AG10803 (cell line): ENCODE results near the gene PPM1M.
A peak's percentile ranks its signal among the peaks of the same experiment; 100 is the strongest.

Experiments used
- DNase-seq: peaks from one replicate; pipeline ENCODE4 v3.0.0; 2010; ENCODE audit warnings: low read depth
- H3K4me3 ChIP-seq: 2 replicates; pipeline ENCODE4 v1.5.1; 2011; ENCODE audit warnings: mild to moderate bottlenecking, low read length, control low read depth
- TF ChIP-seq, protein P1 (sequence below): conservative IDR thresholded peaks from 2 replicates; pipeline ENCODE4 v1.5.1; 2011; ENCODE audit warnings: mild to moderate bottlenecking, low read length, control low read depth, inconsistent platforms

The PPM1M gene, protein sequence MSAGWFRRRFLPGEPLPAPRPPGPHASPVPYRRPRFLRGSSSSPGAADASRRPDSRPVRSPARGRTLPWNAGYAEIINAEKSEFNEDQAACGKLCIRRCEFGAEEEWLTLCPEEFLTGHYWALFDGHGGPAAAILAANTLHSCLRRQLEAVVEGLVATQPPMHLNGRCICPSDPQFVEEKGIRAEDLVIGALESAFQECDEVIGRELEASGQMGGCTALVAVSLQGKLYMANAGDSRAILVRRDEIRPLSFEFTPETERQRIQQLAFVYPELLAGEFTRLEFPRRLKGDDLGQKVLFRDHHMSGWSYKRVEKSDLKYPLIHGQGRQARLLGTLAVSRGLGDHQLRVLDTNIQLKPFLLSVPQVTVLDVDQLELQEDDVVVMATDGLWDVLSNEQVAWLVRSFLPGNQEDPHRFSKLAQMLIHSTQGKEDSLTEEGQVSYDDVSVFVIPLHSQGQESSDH

DNA sequence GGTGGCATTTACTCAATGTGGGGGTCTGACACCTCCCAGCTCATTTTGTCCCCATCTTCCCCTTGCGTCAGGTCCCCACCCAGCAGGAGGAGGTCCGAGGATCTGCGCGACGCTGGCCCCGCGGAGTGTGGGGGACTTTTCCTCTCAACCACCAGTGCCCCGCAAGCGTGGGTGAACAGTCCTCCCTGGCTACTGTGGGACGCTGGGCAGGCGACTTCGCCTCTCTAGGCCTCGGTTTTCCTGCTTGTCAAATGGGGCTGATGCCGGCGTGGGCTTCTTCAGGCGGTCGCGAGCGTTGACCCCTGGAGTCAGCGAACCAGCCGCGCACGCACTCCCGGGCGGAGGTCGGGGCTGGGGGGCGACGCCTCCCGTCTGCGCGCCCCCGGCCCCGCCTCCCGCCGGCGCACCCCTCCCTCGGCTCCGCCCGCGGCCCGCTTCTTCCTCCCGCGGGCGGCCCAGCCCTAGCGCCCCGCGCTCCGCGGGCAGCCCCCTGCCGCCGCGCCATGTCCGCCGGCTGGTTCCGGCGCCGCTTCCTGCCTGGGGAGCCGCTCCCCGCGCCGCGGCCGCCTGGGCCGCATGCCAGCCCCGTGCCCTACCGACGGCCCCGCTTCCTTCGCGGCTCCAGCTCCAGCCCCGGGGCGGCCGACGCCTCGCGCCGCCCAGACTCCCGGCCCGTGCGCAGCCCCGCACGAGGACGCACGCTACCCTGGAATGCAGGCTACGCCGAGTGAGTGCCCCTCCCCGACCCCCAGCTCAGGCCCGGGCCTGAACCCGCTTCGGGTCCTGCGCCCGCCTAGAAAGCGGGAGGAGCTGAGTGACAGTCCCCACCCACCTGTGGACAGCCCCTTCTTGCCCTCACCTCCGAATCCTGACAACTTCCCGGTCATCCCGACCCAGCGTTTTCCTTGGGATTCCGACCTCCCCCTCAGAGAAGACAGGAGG lies at the start of gene PPM1M:
Gene PPM1M, plus strand, starts transcription at position 438 of the 942 bp plus-strand sequence. Its CDS starts 66 bp downstream, at position 504.
- TF ChIP-seq, protein P1, sequence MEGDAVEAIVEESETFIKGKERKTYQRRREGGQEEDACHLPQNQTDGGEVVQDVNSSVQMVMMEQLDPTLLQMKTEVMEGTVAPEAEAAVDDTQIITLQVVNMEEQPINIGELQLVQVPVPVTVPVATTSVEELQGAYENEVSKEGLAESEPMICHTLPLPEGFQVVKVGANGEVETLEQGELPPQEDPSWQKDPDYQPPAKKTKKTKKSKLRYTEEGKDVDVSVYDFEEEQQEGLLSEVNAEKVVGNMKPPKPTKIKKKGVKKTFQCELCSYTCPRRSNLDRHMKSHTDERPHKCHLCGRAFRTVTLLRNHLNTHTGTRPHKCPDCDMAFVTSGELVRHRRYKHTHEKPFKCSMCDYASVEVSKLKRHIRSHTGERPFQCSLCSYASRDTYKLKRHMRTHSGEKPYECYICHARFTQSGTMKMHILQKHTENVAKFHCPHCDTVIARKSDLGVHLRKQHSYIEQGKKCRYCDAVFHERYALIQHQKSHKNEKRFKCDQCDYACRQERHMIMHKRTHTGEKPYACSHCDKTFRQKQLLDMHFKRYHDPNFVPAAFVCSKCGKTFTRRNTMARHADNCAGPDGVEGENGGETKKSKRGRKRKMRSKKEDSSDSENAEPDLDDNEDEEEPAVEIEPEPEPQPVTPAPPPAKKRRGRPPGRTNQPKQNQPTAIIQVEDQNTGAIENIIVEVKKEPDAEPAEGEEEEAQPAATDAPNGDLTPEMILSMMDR, result no peak
- peak within 1 kb of the TSS; percentile 77 for H3K4me3 ChIP-seq
- DNase-seq, result peak; percentile 55

DNA sequence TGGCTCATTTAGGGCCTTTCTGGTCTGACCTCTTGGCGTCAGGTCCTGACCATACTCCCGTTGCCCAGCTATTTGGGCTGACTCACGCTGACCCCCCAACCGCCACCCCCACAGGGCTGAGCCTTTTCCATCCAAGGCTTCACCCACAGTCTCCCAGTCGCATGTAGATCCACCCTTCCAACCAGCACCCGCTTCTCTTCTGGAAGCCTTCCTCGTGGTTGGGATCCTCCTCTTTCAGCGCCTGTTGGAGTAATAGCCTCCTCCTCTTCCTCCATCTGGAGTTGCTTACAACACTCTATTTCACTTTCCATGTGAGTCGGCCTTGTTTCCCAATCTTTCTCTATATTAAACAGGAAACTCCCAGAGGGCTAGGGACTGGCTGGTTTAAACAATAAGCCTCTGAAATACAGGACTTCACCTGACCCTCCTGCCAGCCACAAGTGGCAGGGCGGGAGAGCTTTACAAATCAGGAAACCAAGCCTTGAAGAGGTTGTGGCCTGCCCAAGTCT lies 49.7 kb upstream of the PPM1M start:
- peak; percentile 84 for DNase-seq
- TF ChIP-seq, protein P1, result no peak
- H3K4me3 ChIP-seq, result no peak overlapping the region

DNA sequence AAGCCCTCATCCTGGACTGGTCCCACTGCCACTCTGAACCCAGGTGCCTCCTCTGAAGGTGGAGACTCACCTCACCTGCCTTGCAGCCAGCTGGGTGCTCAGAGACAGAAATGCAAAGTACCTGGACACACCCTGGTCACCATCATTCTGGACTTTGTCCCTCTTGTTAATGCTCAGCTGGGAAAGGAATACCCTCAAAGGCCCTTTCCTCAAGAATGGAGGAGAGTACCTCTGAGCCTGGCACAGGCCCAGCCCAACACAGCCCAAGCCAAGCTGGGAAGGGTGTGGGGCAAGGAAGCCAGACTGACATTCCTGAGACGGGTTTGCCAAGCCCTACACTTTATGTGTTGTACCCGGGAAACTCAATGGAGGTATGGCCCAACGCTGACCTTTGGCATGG lies 48.6 kb upstream of the PPM1M start:
- H3K4me3 ChIP-seq, result no peak overlapping the region
- DNase-seq, result no peak
- TF ChIP-seq, protein P1, result no peak

DNA sequence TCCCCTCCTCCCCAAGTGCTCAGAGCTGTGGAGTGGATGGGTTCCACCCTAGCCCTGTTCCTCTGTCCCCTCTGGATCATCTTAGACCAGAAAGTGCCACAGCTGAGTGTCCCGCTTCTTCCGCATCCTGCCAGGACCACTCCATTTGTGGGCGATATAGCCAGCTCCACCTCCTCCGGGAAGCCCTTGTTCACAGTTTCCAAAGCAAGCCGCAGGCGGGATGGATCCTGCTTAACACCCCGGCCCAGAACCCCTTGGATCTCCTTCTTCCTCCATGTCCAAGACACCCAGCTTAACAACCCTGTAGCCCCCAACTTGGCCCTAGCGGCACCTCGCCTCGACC lies 48.1 kb upstream of the PPM1M start:
- TF ChIP-seq, protein P1, result no peak
- DNase-seq, result no peak

DNA sequence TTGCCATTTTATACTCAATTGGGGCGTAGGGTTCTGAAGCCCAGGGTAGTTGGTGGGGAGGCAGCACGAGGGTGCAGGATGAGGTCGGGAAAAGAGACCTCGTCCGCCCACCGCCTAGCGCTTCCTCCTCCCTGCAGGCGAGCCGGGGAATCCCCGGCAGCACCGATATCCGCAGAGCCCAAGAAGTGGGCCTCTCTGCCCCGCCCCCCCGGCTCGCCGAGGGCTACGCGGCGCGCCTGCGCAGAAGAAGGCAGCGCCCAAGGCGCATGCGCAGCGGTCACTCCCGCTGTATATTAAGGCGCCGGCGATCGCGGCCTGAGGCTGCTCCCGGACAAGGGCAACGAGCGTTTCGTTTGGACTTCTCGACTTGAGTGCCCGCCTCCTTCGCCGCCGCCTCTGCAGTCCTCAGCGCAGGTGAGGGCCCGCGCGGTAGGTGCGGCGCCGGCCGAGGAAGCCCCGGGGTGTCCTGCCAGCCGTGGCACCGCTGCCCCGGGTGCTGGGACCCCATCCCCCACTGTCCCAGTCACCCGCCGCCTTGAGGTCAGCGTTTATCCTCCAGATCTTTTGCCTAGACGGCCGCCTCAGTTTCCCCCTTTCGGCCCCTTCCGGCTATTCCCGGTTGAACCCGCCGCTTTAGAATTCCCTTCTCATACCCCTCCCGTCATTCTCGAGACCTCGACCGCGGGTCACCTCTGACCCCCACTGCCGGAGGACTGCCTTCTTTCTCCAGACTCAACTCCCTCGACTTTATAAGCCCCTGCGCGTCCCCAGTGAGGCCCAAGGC lies 47.5 kb upstream of the PPM1M start, which contains the start of gene ALAS1:
Gene ALAS1, plus strand, starts transcription at position 319 of the 784 bp plus-strand sequence. CDS start 1,082 bp downstream, outside the sequence.
- peak; percentile 76 for DNase-seq
- peak within 1 kb of the TSS; percentile 83 for H3K4me3 ChIP-seq
- TF ChIP-seq, protein P1, result no peak

More for the DNA sequence above, 48.1 kb upstream of the PPM1M start:
- H3K4me3 ChIP-seq, result peak overlapping the region; percentile 83
